HG03439 (cell line): ENCODE measurements around the gene DDO.
"Not testable (repeated sequence)": the region's sequence is repeated elsewhere in the genome, so short reads cannot be mapped to it uniquely, and the experiment has no call there.

Source experiments
- ATAC-seq: cut with Tn5 transposase; IDR thresholded peaks from one replicate; pipeline ENCODE4 v1.9.1; 2021; ENCODE audit warnings: mild to moderate bottlenecking, moderate library complexity; ENCODE audit not compliant: unreplicated experiment

Gene DDO

GRCh38 chr6:110415086-110415916 is at the start of gene DDO:
TSS of gene DDO (minus strand) at chr6:110415575. CDS start at chr6:110413462, 2,113 bp downstream.
- ATAC-seq: no peak

GRCh38 chr6:110462884-110463481 is 47.6 kb upstream of the DDO start:
- ATAC-seq: no peak

- no peak for ATAC-seq
These were observed 46.0 kb upstream of the DDO start for GRCh38 chr6:110461376-110461775.

- no peak for ATAC-seq
These were observed 43.8 kb upstream of the DDO start for GRCh38 chr6:110459137-110459536.

- no peak for ATAC-seq
These were observed 43.1 kb upstream of the DDO start for GRCh38 chr6:110458476-110458875.

- ATAC-seq: not testable (repeated sequence)
These were observed 42.3 kb upstream of the DDO start for GRCh38 chr6:110457567-110458175.

GRCh38 chr6:110456694-110457093 is 41.3 kb upstream of the DDO start:
- no peak for ATAC-seq

- no peak for ATAC-seq
These were observed 34.1 kb upstream of the DDO start for GRCh38 chr6:110449541-110449895.

GRCh38 chr6:110448846-110449540 is 33.6 kb upstream of the DDO start:
- ATAC-seq: no peak

GRCh38 chr6:110447761-110448160 is 32.4 kb upstream of the DDO start:
- no peak for ATAC-seq

- no peak for ATAC-seq
These were observed 31.0 kb upstream of the DDO start for GRCh38 chr6:110446405-110446804.

GRCh38 chr6:110440026-110440425 is 24.7 kb upstream of the DDO start:
- no peak for ATAC-seq

GRCh38 chr6:110439356-110439755 is 24.0 kb upstream of the DDO start:
- ATAC-seq: no peak

- no peak for ATAC-seq
These were observed 19.7 kb upstream of the DDO start for GRCh38 chr6:110434961-110435602.

GRCh38 chr6:110432285-110432900 is 17.0 kb upstream of the DDO start:
- no peak for ATAC-seq

- no peak for ATAC-seq
These were observed 15.4 kb upstream of the DDO start for GRCh38 chr6:110430741-110431140.

GRCh38 chr6:110430236-110430635 is 14.9 kb upstream of the DDO start:
- no peak for ATAC-seq

GRCh38 chr6:110428153-110428552 is 12.8 kb upstream of the DDO start:
- no peak for ATAC-seq

- no peak for ATAC-seq
These were observed 10.4 kb upstream of the DDO start for GRCh38 chr6:110425816-110426215.

- ATAC-seq: no peak
These were observed 7.1 kb upstream of the DDO start for GRCh38 chr6:110422444-110422822.
